ENCODE measurements around the gene PAK4. TPM values are rescaled to one million over a fixed set of nuclear protein-coding genes. Genes with fewer than 3 reads are reported as not detected.
A peak's percentile ranks its signal among the peaks of the same experiment; 100 is the strongest.
"Not testable (repeated sequence)": the region's sequence is repeated elsewhere in the genome, so short reads cannot be mapped to it uniquely, and the experiment has no call there.

PAK4 gene
- 14.0 and 15.6 TPM in 2 replicates for total RNA-seq (2014; rRNA removed; shearing (Covaris generic))

DNA sequence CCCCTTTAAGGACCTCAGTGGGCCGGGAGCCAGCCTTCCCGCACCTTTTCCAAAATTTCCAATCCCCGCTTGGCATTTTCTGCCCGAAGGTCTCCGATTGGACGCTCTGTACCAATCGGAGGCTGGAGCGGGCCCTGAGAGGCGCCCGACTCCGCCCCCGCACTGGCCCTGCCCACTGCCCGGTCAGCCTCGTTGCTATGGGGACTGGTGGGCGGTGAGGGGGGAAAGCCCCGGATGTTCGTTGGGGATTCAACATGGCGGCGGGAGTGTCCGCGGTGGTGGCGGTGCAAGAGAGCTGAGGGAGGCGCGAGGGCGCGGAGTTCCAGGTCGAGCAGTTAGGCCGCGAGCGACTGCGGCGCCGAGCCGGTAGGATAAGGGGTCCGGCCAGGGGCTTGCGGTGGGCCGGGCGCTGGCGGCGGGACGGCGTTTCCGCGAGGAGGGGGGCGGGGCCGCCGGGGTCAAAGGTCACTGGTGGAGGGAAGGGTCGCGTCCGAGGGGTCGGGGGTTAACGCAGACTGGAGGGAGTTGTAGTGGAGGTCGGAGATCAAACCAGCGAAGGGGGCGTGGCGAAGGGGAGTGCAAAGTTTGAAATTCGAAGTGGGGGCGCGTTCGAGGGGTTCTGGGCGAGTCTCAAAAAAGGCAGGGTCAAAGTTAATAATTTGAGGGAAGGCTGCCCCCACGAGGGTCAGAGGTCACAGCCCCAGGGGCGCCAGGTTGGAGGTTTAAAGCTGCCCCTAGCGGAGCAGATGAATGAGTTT lies at the start of gene PAK4:
TSS of gene PAK4 (plus strand) at position 233 of the 758 bp plus-strand sequence. CDS start 43,768 bp downstream, outside the sequence.
- peak; percentile 100 for DNase-seq
- Histone ChIP-seq H3K36me3 (replicated peaks; ENCODE audit: control insufficient read depth, insufficient read depth, low read length) (no peaks in the 10 kb centered on the region), H3K4me3 (ENCODE audit: insufficient read depth, low read depth, low read length) (peak within 1 kb of the TSS; percentile 80), H3K27me3 (ENCODE audit: control insufficient read depth, insufficient read depth, low read length) (no peaks in the 10 kb centered on the region)

DNA sequence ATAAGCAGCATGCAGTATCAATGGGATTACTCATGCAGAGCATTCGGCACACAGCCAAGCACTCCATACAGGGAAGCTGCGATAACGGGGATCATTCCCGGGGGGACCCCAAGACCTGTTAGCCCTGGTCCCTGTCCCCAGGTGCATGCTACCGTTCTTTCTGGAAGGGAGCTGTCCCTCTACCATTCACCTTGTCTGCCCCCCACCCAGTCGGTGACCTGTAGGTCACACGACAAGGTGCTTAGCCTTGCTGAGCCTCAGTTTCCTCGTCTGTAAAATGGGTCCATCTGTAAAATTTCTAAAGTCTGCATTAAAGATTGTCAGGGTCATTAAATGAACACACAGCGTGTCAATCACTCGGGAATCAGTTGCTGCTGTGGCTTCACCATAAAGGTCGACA lies 48.3 kb upstream of the PAK4 start:
- H3K27me3 ChIP-seq (ENCODE audit: control insufficient read depth, insufficient read depth, low read length) = peaks cover 4% of the 10 kb centered on the region
- no peaks in the 10 kb centered on the region for H3K36me3 ChIP-seq (replicated peaks; ENCODE audit: control insufficient read depth, insufficient read depth, low read length)
- H3K4me3 ChIP-seq (ENCODE audit: insufficient read depth, low read depth, low read length) = no peak overlapping the region
- DNase-seq = no peak

DNA sequence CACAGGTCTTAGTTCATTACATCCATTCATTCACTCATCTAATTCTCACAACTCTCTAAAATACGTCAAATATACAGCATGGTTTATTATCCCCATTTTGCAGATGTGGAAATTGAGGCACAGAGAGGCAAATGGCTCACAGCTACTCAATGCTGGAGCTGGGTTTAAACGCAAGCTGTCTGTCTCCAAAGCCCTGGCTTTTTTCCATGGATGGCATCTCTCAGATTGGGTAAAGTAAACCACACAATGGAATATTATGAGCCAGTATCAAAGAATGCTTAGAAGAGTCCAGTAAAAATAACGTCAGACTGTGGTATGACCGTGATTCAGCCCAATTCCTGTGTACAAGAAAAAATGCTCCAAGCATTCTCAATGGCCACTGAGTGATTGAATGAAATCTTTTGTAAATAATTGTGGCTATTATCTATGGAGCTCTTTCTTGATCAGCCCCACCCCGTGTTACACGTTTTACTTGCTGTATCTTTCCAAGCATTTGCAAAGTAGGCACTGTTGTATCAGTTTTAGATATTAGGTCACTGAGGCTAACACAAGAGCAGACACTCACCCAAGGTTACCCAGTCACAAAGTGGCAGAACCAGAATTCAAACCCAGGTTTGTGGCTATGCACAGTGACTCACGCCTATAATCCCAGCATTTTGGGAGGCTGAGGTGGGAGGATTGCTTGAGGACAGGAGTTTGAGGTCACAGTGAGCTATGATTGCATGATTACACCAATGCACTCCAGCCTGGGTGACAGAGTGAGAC lies 47.0 kb upstream of the PAK4 start:
- no peaks in the 10 kb centered on the region for H3K36me3 ChIP-seq (replicated peaks; ENCODE audit: control insufficient read depth, insufficient read depth, low read length)
- no peak overlapping the region for H3K4me3 ChIP-seq (ENCODE audit: insufficient read depth, low read depth, low read length)
- peaks cover 17% of the 10 kb centered on the region for H3K27me3 ChIP-seq (ENCODE audit: control insufficient read depth, insufficient read depth, low read length)
- no peak for DNase-seq

DNA sequence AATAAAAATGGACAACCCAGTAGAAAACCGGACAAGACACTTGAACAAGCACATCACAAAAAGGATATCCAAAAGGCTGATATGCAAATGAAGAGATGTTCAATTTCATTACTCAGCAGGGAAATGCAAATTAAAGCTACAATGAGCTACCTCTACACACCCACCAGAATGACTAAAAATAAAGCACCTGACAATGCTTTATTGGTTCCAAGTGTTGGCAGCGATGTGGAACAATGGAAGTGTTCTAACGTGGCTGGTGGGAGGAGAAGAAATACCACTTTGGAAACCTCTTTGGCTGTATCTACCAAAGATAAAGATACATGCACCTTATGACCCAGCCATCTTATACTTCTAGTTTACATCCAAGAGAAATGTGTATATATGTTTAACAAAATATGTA lies 45.2 kb upstream of the PAK4 start:
- DNase-seq = no peak
- peaks cover 35% of the 10 kb centered on the region for H3K27me3 ChIP-seq (ENCODE audit: control insufficient read depth, insufficient read depth, low read length)
- H3K36me3 ChIP-seq (replicated peaks; ENCODE audit: control insufficient read depth, insufficient read depth, low read length) = no peaks in the 10 kb centered on the region
- no peak overlapping the region for H3K4me3 ChIP-seq (ENCODE audit: insufficient read depth, low read depth, low read length)

DNA sequence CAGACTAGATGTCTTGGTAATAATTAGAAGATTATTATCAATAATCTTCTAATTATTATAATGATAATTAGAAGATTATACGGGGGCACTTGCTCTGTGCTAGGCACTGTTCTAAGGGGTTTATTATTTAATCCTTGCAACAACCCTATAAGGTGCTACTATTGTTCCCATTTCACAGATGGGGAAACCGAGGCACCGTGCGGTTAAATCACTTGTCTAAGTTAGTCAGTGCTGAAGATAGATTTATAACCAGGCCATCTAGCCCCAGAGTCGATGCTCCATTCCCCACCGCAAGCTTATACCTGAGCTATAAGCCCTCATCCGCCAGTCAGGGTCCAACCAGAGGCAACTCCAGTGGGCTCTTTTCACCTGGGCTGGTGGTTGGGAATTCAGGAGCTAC lies 43.4 kb upstream of the PAK4 start:
- no peak overlapping the region for H3K4me3 ChIP-seq (ENCODE audit: insufficient read depth, low read depth, low read length)
- DNase-seq = no peak
- H3K36me3 ChIP-seq (replicated peaks; ENCODE audit: control insufficient read depth, insufficient read depth, low read length) = no peaks in the 10 kb centered on the region
- H3K27me3 ChIP-seq (ENCODE audit: control insufficient read depth, insufficient read depth, low read length) = peaks cover 39% of the 10 kb centered on the region

DNA sequence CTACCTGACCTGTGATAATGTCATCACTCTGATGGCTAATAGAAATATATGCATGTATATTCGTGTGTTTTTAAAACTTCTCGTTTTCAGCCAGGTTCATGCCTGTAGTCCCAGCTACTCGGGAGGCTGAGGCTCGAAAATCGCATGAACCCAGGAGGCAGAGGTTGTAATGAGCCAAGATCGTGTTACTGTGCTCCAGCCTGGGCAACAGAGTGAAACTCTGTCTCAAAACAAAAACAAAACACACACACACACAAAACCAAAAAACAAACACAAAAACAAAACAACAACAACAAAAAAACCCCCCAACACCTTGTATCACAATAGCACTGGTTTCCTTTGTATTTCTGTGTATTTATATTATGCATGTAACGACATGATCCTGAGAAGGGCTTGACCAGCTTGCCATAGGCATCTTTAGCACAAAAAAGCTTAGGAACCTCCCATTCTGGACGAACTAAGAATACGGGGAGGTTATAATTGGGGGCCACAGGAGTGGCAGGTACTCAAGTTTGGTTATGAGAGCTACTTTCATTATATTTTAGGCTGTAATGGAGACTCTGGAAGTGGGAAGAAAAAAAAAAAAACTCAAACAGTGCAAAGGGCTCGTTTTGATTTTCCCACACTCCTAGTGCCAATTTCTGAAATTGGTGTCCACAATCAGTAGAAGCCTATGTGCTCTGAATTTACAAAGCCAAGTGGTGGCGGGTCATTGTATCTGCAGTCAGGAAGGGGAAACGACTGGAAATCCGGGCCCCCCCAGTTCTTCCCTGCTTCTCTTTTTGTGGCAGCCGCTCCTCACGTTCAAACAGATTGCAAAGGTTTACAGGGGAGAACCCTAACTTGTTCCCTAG lies 42.6 kb upstream of the PAK4 start:
- peak; percentile 37 for DNase-seq
- Histone ChIP-seq H3K27me3 (ENCODE audit: control insufficient read depth, insufficient read depth, low read length) (peaks cover 39% of the 10 kb centered on the region), H3K4me3 (ENCODE audit: insufficient read depth, low read depth, low read length) (no peak overlapping the region), H3K36me3 (replicated peaks; ENCODE audit: control insufficient read depth, insufficient read depth, low read length) (no peaks in the 10 kb centered on the region)

DNA sequence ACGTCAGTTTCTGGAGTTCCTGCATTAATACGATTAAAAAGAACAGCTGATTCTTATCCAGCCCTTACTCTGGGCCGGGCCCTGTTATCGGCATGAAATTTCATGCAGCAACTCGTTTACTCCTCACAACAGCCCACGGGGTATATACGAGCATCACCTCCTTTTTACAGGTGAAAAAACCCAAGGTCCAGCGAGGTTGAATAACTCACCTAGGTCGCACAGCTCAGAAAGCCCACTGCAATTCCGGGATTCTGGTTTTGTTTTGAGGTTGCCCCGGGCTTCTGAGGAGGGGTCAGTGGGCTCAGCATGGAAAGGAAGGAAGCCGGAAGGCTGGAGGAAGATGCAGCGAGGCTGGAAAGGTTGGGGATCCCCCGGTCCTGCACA lies 42.0 kb upstream of the PAK4 start:
- no peak for DNase-seq
- Histone ChIP-seq H3K27me3 (ENCODE audit: control insufficient read depth, insufficient read depth, low read length) (peaks cover 38% of the 10 kb centered on the region), H3K4me3 (ENCODE audit: insufficient read depth, low read depth, low read length) (peak overlapping the region; percentile 38; the same call in 1 of the 2 replicates), H3K36me3 (replicated peaks; ENCODE audit: control insufficient read depth, insufficient read depth, low read length) (no peaks in the 10 kb centered on the region)

DNA sequence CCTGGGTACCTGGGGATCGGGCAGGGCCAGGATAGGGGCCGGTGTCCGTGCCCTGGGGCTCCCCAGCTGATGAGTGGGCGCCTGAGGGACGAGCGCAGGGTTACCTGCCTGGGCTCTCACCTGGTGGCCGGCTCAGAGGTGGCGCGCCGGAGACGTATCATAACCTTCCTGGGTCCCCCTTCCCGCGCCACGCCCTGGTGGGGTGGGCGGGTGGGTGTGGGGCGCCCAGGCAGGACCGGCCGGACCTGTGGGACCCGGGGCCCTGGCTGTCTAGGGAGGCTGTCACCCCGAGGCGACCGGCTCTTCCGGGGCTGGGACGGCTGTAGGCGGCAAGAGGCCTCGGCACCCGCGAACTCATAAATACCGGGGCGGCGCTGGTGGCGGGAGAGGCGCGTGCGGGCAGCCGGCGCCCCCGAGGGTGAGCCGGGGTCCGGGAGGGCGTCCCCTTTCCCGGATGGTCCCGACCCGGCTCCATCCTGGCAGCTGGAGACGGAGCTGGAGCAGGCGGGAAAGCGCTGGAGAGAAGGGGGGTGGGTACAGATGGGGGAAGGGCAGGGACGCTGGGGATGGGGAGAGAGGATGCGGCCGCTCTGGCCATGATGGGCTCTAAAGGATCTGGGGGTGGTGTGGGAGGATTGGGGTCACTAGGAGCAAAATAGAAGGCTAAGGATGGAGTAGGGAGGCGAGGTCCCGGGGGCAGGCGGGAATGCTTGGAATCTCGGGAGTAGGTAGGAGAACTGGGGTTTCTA lies 41.4 kb upstream of the PAK4 start, which contains the start of gene ACP7:
TSS of gene ACP7 (plus strand) at position 386 of the 749 bp plus-strand sequence. CDS start 902 bp downstream, outside the sequence.
- Histone ChIP-seq H3K4me3 (ENCODE audit: insufficient read depth, low read depth, low read length) (peak within 1 kb of the TSS; percentile 38), H3K27me3 (ENCODE audit: control insufficient read depth, insufficient read depth, low read length) (peaks cover 37% of the 10 kb centered on the region), H3K36me3 (replicated peaks; ENCODE audit: control insufficient read depth, insufficient read depth, low read length) (no peaks in the 10 kb centered on the region)
- DNase-seq = peak; percentile 81

DNA sequence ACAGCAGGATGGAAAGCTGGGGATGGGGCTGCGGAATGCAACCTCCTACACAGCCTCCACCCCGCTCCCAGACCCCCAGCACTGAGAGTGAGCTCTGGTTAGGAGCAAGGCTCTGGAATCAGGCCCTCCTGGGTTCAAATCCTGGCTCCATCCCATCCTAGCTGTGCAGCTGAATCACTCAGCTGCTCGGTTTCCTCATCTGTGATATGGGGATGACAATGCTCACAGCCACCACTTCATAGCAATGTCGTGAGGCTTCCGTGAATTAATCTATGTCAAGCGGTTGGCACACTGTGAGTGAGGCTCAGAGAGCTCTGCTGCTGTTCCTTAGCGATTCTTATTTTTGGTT lies 40.9 kb upstream of the PAK4 start:
- H3K36me3 ChIP-seq (replicated peaks; ENCODE audit: control insufficient read depth, insufficient read depth, low read length) = no peaks in the 10 kb centered on the region
- H3K27me3 ChIP-seq (ENCODE audit: control insufficient read depth, insufficient read depth, low read length) = peaks cover 37% of the 10 kb centered on the region
- no peak for DNase-seq
- peak overlapping the region; percentile 38; the same call in 1 of the 2 replicates for H3K4me3 ChIP-seq (ENCODE audit: insufficient read depth, low read depth, low read length)

DNA sequence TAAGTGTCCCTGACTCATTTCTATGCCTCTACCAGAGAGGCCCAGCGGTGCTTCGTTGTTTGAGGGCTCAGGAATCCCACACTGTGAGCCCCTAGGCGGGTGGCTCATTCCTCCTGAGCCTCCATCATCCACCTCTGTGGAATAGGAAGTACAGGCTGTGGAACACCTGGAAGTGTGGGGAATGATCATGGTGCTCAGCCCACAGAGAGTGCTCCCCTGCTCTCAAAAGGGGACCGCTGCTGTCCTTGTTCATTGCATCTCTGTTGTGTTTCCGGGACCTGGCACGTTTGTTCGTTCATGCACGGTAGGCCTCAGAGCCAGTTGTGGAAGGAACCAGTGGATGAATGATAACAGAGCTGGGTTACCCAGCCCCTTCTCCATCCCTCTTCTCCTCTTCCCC lies 40.2 kb upstream of the PAK4 start:
- Histone ChIP-seq H3K36me3 (replicated peaks; ENCODE audit: control insufficient read depth, insufficient read depth, low read length) (no peaks in the 10 kb centered on the region), H3K4me3 (ENCODE audit: insufficient read depth, low read depth, low read length) (no peak overlapping the region), H3K27me3 (ENCODE audit: control insufficient read depth, insufficient read depth, low read length) (peaks cover 37% of the 10 kb centered on the region)
- DNase-seq = no peak

DNA sequence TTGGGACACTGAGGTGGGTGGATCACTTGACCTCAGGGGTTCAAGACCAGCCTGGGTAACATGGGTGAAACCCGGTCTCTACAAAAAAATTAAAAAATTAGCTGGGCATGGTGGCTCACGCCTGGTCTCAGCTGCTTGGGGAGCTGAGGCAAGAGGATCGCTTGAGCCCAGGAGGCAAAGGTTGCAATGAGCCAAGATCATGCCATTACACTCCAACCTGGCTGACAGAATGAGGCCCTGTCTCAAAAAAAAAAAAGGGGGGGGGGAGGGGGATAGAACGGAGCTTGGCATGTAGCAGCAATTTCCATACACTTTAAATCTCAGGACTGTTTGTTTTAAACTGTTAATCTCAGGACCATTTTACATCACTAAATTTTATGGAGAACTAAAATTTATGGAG lies 39.2 kb upstream of the PAK4 start:
- DNase-seq = no peak
- H3K36me3 ChIP-seq (replicated peaks; ENCODE audit: control insufficient read depth, insufficient read depth, low read length) = no peaks in the 10 kb centered on the region
- no peak overlapping the region for H3K4me3 ChIP-seq (ENCODE audit: insufficient read depth, low read depth, low read length)
- H3K27me3 ChIP-seq (ENCODE audit: control insufficient read depth, insufficient read depth, low read length) = peaks cover 37% of the 10 kb centered on the region

DNA sequence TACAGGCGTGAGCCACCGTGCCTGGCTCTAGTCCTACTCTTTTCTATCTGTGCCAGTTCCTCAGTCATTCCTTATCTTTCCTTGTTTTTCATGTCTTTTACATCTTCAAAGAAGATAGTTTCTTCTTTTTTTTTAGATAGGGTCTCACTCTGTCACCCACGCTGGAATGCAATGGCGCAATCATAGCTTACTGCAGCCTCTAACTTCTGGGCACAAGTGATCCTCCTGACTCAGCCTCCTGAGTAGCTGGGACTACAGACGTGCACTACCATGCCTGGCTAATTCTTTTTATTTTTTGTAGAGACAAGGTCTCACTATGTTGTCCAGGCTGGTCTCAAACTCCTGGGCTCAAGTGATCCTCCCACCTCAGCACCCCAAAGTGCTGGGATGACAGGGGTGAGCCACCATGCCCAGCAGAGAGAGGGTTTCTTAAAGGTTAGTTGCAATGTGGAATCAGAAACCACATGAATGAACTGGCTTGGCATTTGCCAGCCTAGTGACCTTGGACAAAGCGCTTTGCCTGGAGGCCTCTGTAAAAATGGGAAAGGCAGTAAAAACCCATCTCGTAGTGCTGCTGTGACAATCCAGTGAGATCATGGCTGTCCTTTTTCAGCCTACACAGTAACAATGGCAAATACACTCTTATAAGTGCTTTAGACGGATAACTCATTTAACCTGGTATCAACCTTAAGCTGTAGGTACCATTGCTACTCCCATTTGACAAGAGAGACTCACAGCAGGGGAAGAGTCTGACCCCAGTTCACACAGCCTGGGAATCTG lies 37.5 kb upstream of the PAK4 start:
- peaks cover 27% of the 10 kb centered on the region for H3K27me3 ChIP-seq (ENCODE audit: control insufficient read depth, insufficient read depth, low read length)
- no peaks in the 10 kb centered on the region for H3K36me3 ChIP-seq (replicated peaks; ENCODE audit: control insufficient read depth, insufficient read depth, low read length)
- DNase-seq = no peak
- H3K4me3 ChIP-seq (ENCODE audit: insufficient read depth, low read depth, low read length) = no peak overlapping the region

DNA sequence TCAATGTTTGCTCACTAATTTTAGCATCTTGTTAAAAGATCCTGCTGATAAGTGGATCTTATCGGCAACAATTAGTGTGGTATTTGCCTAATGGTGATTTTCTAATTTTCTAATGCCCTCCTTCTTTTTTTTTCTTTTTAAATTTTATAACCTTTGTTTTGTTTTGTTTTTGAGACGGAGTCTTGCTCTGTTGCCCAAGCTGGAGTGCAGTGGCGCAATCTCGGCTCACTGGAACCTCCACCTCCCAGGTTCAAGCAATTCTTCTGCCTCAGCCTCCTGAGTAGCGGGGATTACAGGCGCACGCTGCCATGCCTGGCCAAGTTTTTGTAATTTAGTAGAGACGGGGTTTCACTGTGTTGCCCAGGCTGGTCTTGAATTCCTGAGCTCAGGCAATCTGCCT lies 35.6 kb upstream of the PAK4 start:
- H3K36me3 ChIP-seq (replicated peaks; ENCODE audit: control insufficient read depth, insufficient read depth, low read length); DNase-seq; H3K27me3 ChIP-seq (ENCODE audit: control insufficient read depth, insufficient read depth, low read length); H3K4me3 ChIP-seq (ENCODE audit: insufficient read depth, low read depth, low read length): not testable (repeated sequence)

Data from H7 (cell line).